Right lobe of liver (tissue), 4 donors: Measurements from ENCODE around the gene B9D1.

Source experiments
- POLR2A ChIP-seq: fragments of 450-650 bp; IDR thresholded peaks from one replicate; pipeline ENCODE4 v1.6.1; 2017; ENCODE audit warnings: antibody characterized with exemption, mild to moderate bottlenecking
- TF ChIP-seq, protein P1 (sequence below), 4 donors: fragments of 200-600 bp in 3 of 4; fragments of 450-650 bp in 1 of 4; IDR thresholded peaks; one replicate each; pipeline versions ENCODE4 v1.5.1 to v1.8.0; 2016 to 2022; ENCODE audit warnings: antibody characterized with exemption in 4 of 4, mild to moderate bottlenecking in 2 of 4
- donor health status: DM: no; HTN: no; CAD: no.
- donor health status: DM: no; HTN: no; CAD: no.
- donor health status: DM: no; HTN: yes; CAD: no.

GRCh38 chr17:19302791-19303331, 59.7 kb downstream of the B9D1 start:
- TF ChIP-seq, protein P1, sequence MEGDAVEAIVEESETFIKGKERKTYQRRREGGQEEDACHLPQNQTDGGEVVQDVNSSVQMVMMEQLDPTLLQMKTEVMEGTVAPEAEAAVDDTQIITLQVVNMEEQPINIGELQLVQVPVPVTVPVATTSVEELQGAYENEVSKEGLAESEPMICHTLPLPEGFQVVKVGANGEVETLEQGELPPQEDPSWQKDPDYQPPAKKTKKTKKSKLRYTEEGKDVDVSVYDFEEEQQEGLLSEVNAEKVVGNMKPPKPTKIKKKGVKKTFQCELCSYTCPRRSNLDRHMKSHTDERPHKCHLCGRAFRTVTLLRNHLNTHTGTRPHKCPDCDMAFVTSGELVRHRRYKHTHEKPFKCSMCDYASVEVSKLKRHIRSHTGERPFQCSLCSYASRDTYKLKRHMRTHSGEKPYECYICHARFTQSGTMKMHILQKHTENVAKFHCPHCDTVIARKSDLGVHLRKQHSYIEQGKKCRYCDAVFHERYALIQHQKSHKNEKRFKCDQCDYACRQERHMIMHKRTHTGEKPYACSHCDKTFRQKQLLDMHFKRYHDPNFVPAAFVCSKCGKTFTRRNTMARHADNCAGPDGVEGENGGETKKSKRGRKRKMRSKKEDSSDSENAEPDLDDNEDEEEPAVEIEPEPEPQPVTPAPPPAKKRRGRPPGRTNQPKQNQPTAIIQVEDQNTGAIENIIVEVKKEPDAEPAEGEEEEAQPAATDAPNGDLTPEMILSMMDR (IDR thresholded peaks at IDR 0.05) = no peak
- TF ChIP-seq POLR2A = no peak
